GM18867 (cell line): ENCODE results near the gene SPTLC3.

Experiments used
- ATAC-seq: cut with Tn5 transposase; IDR thresholded peaks from one replicate; pipeline ENCODE4 v1.9.1; 2021; ENCODE audit warnings: mild to moderate bottlenecking, moderate library complexity; ENCODE audit not compliant: unreplicated experiment

The SPTLC3 gene

GRCh38 chr20:13174402-13174801 lies 165.6 kb downstream of the SPTLC3 start:
- peak; percentile 68 for ATAC-seq

DNA sequence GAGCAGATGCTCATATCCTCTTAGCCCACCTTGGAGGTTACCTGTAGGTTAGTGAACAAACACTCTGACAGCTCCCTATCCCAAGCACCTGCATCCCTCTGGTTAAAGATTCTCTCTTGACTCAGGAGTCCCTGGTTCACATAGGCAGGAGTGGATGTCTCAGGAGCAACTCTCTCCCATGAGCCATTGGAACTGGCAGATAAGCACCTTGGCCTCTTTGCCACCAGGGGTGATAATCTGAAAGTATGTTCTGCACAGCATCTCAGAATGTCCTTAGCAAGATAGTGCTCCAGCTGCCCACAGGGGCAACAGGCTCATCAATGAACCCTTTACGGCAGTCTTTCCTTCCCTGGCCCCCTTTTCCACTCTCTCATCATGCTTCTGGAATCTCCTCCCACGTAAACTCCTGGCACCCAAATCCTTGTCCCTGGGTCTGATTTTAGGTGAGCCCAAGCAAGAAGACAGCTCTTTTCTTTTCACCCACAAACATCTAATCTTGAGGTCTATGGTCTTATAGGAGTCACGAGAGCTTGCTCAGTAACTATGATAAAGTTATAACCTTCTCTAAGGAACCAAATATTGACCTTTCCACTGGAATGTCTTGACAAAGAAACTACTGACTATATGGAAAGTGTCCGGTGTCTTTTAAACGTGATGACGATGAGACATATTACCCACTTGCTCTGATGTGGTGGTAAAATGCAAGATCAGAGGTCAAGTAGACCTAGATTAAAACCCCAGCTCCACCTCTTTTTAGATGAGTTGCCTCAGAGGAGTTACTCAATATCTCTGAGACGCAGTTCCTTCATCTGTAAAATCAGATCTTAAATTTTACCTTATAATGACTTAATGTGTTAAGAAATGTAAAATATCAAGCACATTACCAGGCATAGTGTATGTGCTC lies 172.5 kb downstream of the SPTLC3 start:
- no peak for ATAC-seq

DNA sequence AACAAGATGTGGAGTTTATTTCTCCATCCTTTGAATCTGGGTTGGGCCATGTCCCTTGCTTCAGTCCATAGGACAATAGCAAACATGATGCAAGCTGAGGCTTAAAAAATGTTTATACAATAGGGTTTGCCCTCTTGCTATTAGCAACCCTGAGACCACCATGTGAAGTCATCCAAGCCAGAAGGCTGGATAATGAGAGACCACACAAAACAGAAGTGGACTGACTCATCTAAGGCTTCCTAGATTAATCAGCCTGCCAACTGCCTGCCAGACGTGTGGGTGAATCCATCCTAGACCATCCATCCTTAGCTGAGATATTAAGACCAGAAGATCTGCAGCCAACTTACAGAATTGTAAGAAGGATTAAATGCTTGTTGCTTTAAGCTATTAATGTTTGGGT lies 174.2 kb downstream of the SPTLC3 start:
- no peak for ATAC-seq

- ATAC-seq, result no peak
Measured at GRCh38 chr20:13186043-13186774, 177.4 kb downstream of the SPTLC3 start.

GRCh38 chr20:13187899-13188298 lies 179.1 kb downstream of the SPTLC3 start:
- ATAC-seq, result no peak

GRCh38 chr20:13199279-13199678 lies 190.5 kb downstream of the SPTLC3 start:
- no peak for ATAC-seq

DNA sequence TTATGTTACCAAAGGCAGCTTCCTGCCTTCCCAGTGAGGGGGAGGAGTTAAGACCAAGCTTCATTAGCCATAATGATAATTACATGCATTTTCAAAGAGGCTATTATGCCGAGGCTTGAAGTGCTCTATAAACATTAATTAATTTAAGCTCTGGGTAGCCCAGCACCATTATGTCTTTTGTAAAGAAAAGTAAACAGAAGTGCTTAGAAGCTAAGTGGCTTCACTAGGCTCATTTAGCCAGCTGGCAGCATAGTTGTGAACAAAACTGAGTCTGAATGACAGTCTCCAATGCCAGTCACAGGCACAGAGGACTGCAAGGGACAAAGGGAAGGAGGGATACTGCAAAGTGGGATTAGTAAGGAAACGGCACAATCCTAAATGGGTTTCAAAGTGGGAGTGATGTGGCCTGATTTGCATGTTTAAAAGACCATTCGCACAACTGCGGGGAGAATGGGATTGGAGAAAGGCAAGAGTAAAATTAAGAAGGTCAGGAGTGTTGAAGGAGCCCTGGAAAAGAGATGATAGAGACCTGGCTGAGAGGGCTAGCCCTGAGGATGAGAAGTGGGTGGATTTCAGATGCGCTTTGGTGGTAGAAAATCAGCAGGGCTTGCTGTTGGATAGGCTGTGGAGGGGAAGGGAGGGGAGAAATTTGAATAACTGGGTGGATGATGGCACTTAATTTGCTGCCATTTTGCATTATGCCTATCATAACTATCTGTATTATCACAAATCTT lies 192.2 kb downstream of the SPTLC3 start:
- no peak for ATAC-seq

- no peak for ATAC-seq
Measured at GRCh38 chr20:13202565-13202964, 193.8 kb downstream of the SPTLC3 start.

DNA sequence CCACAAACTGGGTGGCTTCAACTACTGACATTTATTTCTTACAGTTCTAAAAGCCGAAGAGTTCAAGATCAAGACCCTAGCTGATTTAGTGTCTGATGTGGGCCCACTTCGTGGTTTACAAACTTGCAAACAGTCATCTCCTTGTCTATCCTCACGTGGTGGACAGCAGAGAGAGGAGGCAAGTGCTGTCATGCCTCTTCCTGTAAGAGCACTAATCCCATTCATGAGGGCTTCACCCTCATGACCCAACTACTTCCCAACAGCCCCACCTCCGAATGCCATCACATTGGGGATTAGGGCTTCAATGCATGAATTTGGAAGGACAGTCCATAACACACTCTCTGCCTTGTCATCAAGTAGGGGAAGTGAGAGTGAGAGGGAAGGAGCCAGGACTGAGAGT lies 196.7 kb downstream of the SPTLC3 start:
- no peak for ATAC-seq

- no peak for ATAC-seq
Measured at GRCh38 chr20:13205848-13206434, 197.2 kb downstream of the SPTLC3 start.

GRCh38 chr20:13207016-13207415 lies 198.2 kb downstream of the SPTLC3 start:
- ATAC-seq, result no peak

DNA sequence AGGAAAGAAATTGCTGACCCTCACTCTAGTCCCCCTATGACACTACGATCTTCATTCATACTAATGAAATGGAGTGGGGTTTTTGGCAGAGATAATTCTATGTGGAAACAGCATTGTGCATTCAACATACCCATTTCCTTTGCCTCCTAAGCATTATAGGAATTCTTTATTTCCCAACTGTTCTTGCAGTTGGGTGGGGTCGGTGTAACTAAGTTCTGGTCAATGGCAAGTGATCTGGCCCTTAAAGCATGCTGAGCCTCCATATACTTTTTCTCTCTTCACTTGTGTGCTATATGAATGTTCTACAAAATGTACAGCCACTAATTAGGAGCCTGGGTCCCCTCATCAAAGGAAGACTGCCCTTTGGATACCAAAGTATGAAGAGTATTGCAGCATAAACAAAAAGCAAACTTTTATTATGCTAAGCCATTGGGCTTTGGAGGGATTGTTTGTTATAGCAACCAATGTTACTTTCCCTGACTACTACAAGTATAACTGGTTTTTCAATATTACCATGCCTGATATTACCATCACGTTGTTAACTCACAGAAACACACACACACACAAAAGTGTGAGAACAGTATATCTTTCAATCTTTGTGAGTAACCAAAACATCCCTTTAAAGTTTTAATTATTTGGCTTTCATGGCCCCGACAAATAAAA lies 203.3 kb downstream of the SPTLC3 start:
- ATAC-seq, result no peak

DNA sequence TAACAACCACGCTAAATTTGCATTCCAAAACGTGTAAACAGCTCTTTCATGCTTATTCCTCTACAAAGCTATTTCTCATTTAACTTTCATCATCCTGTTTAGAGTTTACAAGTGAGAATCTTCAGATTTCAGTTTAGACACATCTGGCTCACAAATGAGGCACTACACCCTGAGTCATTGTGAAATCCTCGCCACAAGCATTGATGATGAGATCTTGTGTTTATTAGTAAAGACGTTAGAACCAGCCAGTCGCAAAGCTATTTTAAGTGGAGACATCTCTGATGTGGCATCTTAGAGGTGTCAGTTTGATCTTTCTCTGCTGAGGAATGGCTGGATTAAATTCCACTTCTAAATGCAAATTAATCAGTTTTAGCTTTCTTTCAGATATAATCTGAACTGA lies 204.0 kb downstream of the SPTLC3 start:
- ATAC-seq, result peak; percentile 46

DNA sequence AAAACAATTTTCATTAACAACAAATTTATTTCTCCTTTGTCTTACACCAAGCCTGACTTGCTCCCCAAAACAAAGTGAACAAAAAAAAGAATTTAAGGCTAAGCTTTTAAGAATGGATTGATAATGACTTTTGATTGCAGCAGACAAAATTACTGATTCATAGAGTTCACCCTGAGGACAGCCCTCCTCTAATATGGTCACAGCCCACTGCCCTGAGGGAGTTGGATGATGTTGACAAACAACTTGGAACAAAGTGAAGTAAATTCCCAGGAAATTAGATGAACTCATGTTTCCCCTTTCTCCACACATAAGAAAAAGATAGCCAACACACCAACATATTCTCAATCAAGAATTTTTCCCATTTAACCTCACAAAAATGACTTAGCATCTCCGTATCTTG lies 204.6 kb downstream of the SPTLC3 start:
- no peak for ATAC-seq

- ATAC-seq, result no peak
Measured at GRCh38 chr20:13216533-13216932, 207.8 kb downstream of the SPTLC3 start.
